Suprapubic skin (tissue), 4 donors: ENCODE measurements around the gene GHRHR. TPM values are rescaled to one million over a fixed set of nuclear protein-coding genes. Genes with fewer than 3 reads are reported as not detected.

Source experiments
- DNase-seq, 2 donors: peaks; one replicate each; pipeline ENCODE4 v3.0.0-alpha.2; 2019; ENCODE audit warnings: low spot score in 2 of 2
- H3K27ac ChIP-seq: fragments of 200-600 bp; sonication (generic); one replicate; pipeline ENCODE4 v1.5.1; 2019
- H3K27me3 ChIP-seq: fragments of 200-600 bp; sonication (generic); one replicate; pipeline ENCODE4 v1.5.1; 2019
- H3K36me3 ChIP-seq: fragments of 200-600 bp; sonication (generic); one replicate; pipeline ENCODE4 v1.5.1; 2019
- H3K4me1 ChIP-seq: fragments of 200-600 bp; sonication (generic); one replicate; pipeline ENCODE4 v1.5.1; 2019
- H3K4me3 ChIP-seq: fragments of 200-600 bp; sonication (generic); one replicate; pipeline ENCODE4 v1.5.1; 2019; ENCODE audit warnings: mild to moderate bottlenecking
- H3K9me3 ChIP-seq: fragments of 200-600 bp; sonication (generic); one replicate; pipeline ENCODE4 v1.5.1; 2019
- EP300 ChIP-seq: sonication (generic); formaldehyde crosslinking; IDR thresholded peaks from one replicate; pipeline ENCODE4 v1.6.1; 2017; ENCODE audit warnings: antibody characterized with exemption
- POLR2A ChIP-seq, 2 donors: fragments of 450-650 bp; IDR thresholded peaks; one replicate each; pipeline ENCODE4 v1.6.1; 2017; ENCODE audit warnings: antibody characterized with exemption in 2 of 2, mild to moderate bottlenecking in 2 of 2, moderate library complexity in 2 of 2
- POLR2AphosphoS5 ChIP-seq, 3 donors: sonication (generic); formaldehyde crosslinking; IDR thresholded peaks; one replicate each; pipeline ENCODE4 v1.6.1; 2017; ENCODE audit warnings: antibody characterized with exemption in 3 of 3
- WGBS: methylation state at CpG from one replicate; pipeline ENCODE4 v1.1.5; 2018; 5-methylcytosine and 5-hydroxymethylcytosine counted together
- total RNA-seq, 4 donors: library from RNA; depleted of rRNA; stranded (reverse); fragments of >200 nt; gene quantifications; one replicate each; pipeline ENCODE4 v1.1.0, GENCODE V29; 2016
- TF ChIP-seq, protein P1 (sequence below), 2 donors: fragments of 200-600 bp in 1 of 2; fragments of 450-650 bp in 1 of 2; sonication (generic) in 1 of 2; IDR thresholded peaks; one replicate each; pipeline ENCODE4 v1.5.1; 2016 to 2019; ENCODE audit warnings: antibody characterized with exemption in 2 of 2, mild to moderate bottlenecking in 1 of 2, moderate library complexity in 1 of 2

Gene GHRHR
- total RNA-seq, 4 donors from 2014 or later = 1.5 TPM; not detected in 3

DNA sequence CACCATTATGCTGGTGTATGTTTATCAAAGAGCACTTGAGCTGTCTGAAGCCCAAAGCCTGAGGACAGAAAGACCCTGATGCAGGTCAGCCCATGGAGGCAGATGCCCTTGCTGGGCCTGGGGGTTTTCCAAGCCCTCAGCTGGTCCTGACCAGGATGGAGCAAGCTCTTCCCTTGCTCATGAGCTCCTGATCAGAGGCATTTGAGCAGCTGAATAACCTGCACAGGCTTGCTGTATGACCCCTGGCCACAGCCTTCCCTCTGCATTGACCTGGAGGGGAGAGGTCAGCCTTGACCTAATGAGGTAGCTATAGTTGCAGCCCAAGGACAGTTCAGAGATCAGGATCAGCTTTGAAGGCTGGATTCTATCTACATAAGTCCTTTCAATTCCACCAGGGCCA lies 39.1 kb upstream of the GHRHR start:
- Histone ChIP-seq H3K27me3 (no peaks in the 10 kb centered on the region), H3K4me1 (peaks cover 11% of the 10 kb centered on the region), H3K36me3 (peaks cover 10% of the 10 kb centered on the region), H3K4me3 (no peak overlapping the region), H3K9me3 (no peaks in the 10 kb centered on the region), H3K27ac (no peak overlapping the region)
- peak in 1 of 2 donors; percentile 22 for DNase-seq
- TF ChIP-seq POLR2A (IDR thresholded peaks at IDR 0.05) (no peak), EP300 (no peak), POLR2AphosphoS5 (IDR thresholded peaks at IDR 0.05) (no peak)
- TF ChIP-seq, protein P1, sequence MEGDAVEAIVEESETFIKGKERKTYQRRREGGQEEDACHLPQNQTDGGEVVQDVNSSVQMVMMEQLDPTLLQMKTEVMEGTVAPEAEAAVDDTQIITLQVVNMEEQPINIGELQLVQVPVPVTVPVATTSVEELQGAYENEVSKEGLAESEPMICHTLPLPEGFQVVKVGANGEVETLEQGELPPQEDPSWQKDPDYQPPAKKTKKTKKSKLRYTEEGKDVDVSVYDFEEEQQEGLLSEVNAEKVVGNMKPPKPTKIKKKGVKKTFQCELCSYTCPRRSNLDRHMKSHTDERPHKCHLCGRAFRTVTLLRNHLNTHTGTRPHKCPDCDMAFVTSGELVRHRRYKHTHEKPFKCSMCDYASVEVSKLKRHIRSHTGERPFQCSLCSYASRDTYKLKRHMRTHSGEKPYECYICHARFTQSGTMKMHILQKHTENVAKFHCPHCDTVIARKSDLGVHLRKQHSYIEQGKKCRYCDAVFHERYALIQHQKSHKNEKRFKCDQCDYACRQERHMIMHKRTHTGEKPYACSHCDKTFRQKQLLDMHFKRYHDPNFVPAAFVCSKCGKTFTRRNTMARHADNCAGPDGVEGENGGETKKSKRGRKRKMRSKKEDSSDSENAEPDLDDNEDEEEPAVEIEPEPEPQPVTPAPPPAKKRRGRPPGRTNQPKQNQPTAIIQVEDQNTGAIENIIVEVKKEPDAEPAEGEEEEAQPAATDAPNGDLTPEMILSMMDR (IDR thresholded peaks at IDR 0.05) = no peak

DNA sequence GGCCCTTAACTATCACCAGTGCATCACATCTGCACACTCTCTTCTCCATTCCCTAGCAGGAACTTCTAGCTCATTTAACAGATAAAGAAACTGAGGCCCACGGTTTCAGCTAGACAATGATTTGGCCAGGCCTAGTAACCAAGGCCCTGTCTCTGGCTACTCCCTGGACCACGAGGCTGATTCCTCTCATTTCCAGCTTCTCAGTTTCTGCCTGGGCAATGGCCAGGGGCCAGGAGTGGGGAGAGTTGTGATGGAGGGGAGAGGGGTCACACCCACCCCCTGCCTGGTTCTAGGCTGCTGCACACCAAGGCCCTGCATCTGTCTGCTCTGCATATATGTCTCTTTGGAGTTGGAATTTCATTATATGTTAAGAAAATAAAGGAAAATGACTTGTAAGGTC lies 38.6 kb upstream of the GHRHR start:
- H3K4me3 ChIP-seq = no peak overlapping the region
- TF ChIP-seq POLR2AphosphoS5 (IDR thresholded peaks at IDR 0.05) (no peak), EP300 (no peak), POLR2A (IDR thresholded peaks at IDR 0.05) (no peak)
- TF ChIP-seq, protein P1 (IDR thresholded peaks at IDR 0.05) = no peak
- H3K9me3 ChIP-seq = no peaks in the 10 kb centered on the region
- DNase-seq = peak in 1 of 2 donors; percentile 30
- H3K27me3 ChIP-seq = no peaks in the 10 kb centered on the region
- peaks cover 10% of the 10 kb centered on the region for H3K36me3 ChIP-seq
- H3K27ac ChIP-seq = no peak overlapping the region
- H3K4me1 ChIP-seq = peaks cover 8% of the 10 kb centered on the region
- WGBS = 79% methylated on average over 2 of the region's 2 CpGs

DNA sequence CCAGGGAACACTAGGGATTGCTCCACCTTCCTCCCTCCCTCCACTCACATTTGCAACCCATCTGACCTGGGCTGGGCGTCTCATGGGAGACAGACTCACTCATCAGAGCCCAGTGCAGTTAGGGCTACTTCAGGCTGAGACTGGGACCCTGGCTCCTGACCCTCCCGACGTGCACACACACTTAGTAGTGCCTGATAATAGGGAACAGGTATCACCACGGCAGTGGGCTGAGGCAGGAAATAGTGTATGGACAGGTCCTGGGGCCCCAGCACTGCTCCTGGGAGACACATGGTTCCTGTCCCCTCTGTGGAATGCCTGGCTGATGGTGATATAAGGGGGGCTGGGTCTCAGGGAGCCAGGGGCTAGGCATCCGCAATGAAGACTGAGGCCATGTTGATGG lies 37.8 kb upstream of the GHRHR start:
- Histone ChIP-seq H3K4me3 (no peak overlapping the region), H3K27me3 (no peaks in the 10 kb centered on the region), H3K4me1 (no peaks in the 10 kb centered on the region), H3K9me3 (no peaks in the 10 kb centered on the region), H3K27ac (no peak overlapping the region), H3K36me3 (peaks cover 10% of the 10 kb centered on the region)
- DNase-seq = peak in 1 of 2 donors; percentile 49
- no peak for TF ChIP-seq POLR2A (IDR thresholded peaks at IDR 0.05)
- no peak for TF ChIP-seq POLR2AphosphoS5 (IDR thresholded peaks at IDR 0.05)
- no peak for TF ChIP-seq EP300
- TF ChIP-seq, protein P1 (IDR thresholded peaks at IDR 0.05) = no peak
- 94% methylated on average over 2 of the region's 5 CpGs for WGBS

DNA sequence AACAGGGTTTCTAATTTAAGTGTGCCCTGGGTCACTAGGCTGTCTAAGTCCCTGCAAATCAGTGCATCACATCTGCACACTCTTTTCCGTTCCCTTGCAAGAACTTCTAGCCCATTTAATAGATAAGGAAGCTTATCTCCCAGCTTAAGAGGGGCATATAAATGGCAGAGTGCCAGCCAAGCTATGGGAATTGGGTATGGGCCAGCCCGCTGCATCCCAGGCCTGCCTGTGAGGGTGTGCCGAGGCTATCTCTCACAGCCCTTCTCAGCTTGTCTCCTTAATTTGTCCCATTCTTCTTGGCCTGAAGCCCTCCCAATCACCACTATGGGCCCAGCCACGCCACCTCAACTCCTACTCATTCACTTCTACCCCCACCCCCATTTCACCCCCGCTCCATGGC lies 37.4 kb upstream of the GHRHR start:
- no peak for DNase-seq
- TF ChIP-seq POLR2A (IDR thresholded peaks at IDR 0.05) (no peak), EP300 (no peak), POLR2AphosphoS5 (IDR thresholded peaks at IDR 0.05) (no peak)
- TF ChIP-seq, protein P1 (IDR thresholded peaks at IDR 0.05) = no peak
- 89% methylated on average over 5 of the region's 5 CpGs for WGBS
- Histone ChIP-seq H3K4me3 (no peak overlapping the region), H3K4me1 (no peaks in the 10 kb centered on the region), H3K27ac (no peak overlapping the region), H3K27me3 (no peaks in the 10 kb centered on the region), H3K9me3 (no peaks in the 10 kb centered on the region), H3K36me3 (peaks cover 10% of the 10 kb centered on the region)

GRCh38 chr7:30927040-30927439 lies 36.7 kb upstream of the GHRHR start:
- H3K36me3 ChIP-seq = peaks cover 10% of the 10 kb centered on the region
- TF ChIP-seq POLR2A (IDR thresholded peaks at IDR 0.05) (no peak), EP300 (no peak), POLR2AphosphoS5 (IDR thresholded peaks at IDR 0.05) (no peak)
- TF ChIP-seq, protein P1 (IDR thresholded peaks at IDR 0.05) = no peak
- H3K4me3 ChIP-seq = no peak overlapping the region
- no peaks in the 10 kb centered on the region for H3K9me3 ChIP-seq
- no peak overlapping the region for H3K27ac ChIP-seq
- DNase-seq = peak in 1 of 2 donors; percentile 44
- 79% methylated on average over 3 of the region's 3 CpGs for WGBS
- H3K27me3 ChIP-seq = no peaks in the 10 kb centered on the region
- H3K4me1 ChIP-seq = no peaks in the 10 kb centered on the region
